H1 (cell line): Measurements from ENCODE around the gene AMN1. TPM values are rescaled to one million over a fixed set of nuclear protein-coding genes. Genes with fewer than 3 reads are reported as not detected.

Experiments used
- BACH1 ChIP-seq: IDR thresholded peaks from 2 replicates; pipeline ENCODE4 v1.6.1; 2012; ENCODE audit warnings: low read length, improper control_type of control experiment
- HDAC2 ChIP-seq, 2 experiments: fragments of 300-600 bp in 1 of 2; sonication (generic) in 1 of 2; IDR thresholded peaks; 2 replicates each; pipeline ENCODE4 v1.6.1; 2011 to 2012; ENCODE audit warnings: low read depth in 2 of 2, low read length in 2 of 2, mild to moderate bottlenecking in 2 of 2, moderate library complexity in 2 of 2, borderline replicate concordance in 1 of 2, inconsistent platforms in 1 of 2
- SP2 ChIP-seq: IDR thresholded peaks from 2 replicates; pipeline ENCODE4 v1.6.1; 2012; ENCODE audit warnings: mild to moderate bottlenecking, low read length, inconsistent platforms
- polyA plus RNA-seq, 7 experiments: library from polyadenylated mRNA; depleted of rRNA in 3 of 7; stranded (reverse) in 5 of 7; unstranded in 2 of 7; fragments of >200 nt in 5 of 7; fragments of 200-250 nt in 2 of 7; gene quantifications; 1 replicate in 5 of 7; 2 replicates in 1 of 7; 4 replicates in 1 of 7; pipeline versions ENCODE4 v1.2.1 to v1.2.3, GENCODE V29; 2011 to 2013; ENCODE audit warnings: missing spikeins in 2 of 7, mixed read lengths in 2 of 7
- total RNA-seq: library from RNA; stranded (reverse); fragmentation: NEBNext Ultra II Directional; extraction: Animal tissue kit (Norgen Biotek cat#: 25700); gene quantifications from 2 replicates; pipeline ENCODE4 v1.2.1, GENCODE V29; 2021
- TF ChIP-seq, protein P1 (sequence below): IDR thresholded peaks from 2 replicates; pipeline ENCODE4 v1.6.1; 2011; ENCODE audit warnings: low read depth, mild to moderate bottlenecking, low read length; ENCODE audit not compliant: insufficient read depth

Gene AMN1
- total and polyA plus RNA-seq, 2 of the 8 experiments (the other 6 are each of a cell fraction or from before 2014, with no cell fraction given) = 7.5 to 13.8 TPM

DNA sequence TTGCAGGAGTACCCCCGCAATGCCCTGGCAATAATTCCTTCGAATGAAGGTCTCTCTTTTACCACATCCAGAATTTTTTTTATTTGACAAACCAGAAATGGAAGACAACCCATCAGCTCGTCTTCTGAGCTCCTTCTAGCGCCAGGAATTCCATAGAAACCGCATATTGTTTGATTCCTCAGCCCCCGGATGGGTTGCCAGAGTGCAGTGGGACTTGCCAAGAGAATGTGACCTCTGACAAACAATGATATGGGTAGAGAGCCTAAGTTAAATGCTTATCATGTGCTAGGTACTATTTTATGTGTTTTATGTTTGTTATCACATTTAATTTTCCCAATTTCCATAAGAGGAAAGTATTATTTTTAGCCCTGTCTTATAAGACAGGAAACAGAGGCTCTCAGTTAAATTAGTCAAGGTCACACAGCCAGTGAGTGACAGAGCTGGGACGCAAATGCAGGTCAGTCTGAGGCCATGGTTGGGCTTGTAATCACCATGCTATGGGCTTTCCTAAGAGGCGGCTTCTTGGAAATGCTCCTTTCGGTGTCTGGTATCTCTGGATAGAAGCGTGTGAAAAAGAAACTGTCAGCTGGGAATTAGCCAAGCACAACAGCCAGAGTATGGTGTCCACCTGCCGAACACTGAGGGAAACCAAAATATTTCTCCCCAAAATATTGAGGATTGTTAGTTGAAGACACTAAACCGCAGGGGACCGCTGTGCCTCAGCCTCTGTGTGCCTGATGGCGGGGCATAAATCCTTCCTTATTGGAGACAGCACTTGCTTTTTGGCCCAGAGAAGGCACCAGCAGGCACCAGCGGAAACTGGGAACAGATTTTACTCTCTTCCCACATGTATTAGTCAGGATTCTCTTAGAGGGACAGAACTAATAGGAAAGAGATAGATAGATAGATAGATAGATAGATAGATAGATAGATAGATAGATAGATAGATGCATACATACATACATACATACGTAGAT is 98.8 kb downstream of the AMN1 start (continued):
- TF ChIP-seq, protein P1, sequence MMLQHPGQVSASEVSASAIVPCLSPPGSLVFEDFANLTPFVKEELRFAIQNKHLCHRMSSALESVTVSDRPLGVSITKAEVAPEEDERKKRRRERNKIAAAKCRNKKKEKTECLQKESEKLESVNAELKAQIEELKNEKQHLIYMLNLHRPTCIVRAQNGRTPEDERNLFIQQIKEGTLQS = no peak
- TF ChIP-seq HDAC2 (IDR thresholded peaks at IDR 0.05; ENCODE audit: borderline replicate concordance in 1 of 2, low read depth in 2 of 2, low read length in 2 of 2) (no peak), SP2 (no peak), BACH1 (no peak)
